ENCODE measurements around the gene SPANXN4. TPM values are rescaled to one million over a fixed set of nuclear protein-coding genes. Genes with fewer than 3 reads are reported as not detected.

The SPANXN4 gene, protein sequence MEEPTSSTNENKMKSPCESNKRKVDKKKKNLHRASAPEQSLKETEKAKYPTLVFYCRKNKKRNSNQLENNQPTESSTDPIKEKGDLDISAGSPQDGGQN
- total RNA-seq, result not detected

DNA sequence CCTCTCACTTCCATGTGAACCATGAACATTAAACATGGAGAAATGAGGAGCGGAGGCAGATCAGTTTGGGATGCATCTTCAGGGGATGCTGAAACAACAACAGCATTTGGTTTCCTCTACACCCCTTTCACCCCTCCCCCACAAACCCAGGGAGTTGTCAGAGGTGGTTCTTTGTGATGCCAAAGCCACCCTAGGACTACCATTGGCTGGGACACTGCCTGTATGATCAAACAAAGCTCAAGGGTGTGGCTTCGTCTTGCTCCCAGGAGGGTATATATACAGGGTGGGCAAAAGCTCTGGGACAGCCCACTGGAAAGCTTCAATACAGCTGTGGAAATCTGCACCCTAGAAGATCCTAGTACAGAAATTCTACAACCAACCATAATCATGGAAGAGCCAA lies at the start of gene SPANXN4:
SPANXN4 (plus strand) TSS at position 301 of the 400 bp plus-strand sequence; CDS start at position 388, 87 bp downstream.
- no peak for ATAC-seq
- intact Hi-C loops (cut with DNase I), result no loop called here

DNA sequence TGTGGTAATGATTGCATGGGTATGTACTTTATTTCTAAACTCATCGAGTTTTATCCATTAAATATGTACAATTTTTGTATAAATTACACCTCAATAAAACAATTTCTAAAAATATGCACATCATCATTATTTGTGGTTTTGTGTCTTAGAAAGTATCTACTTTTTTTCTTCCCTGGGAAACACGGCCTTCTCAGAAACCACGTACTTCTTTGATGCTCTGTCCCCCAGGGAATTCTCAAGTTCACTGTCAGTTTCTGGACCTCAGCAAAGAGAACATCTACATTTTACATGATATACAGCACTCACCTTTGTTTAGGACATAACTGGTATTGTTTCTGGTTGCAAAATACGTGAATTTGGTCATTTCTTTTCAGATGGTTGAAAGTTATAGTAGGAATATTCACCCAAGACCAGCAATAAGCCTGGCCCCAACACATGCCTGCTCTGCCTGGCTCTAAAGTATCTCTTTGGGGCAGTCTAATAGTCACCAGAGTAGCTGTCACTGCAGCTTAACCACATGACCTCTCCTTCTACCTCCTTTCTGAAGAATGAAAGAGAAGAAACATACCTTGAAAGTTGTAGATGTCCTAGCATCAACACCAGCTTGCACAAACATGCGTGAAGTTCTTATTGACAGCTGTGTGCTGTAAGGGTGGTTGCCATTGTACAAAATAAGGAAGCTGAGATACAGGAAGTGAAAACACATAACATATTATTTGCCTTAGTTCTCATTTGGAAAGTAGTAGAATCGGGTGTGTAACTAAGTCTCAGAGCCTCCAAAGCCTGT lies 48.4 kb upstream of the SPANXN4 start:
- no peak for DNase-seq (ENCODE audit: low spot score)
- no peak for ATAC-seq
- intact Hi-C loops (cut with DNase I), result no loop called here

More for the DNA sequence above, at the start of gene SPANXN4:
- DNase-seq (ENCODE audit: low spot score), result no peak

DNA sequence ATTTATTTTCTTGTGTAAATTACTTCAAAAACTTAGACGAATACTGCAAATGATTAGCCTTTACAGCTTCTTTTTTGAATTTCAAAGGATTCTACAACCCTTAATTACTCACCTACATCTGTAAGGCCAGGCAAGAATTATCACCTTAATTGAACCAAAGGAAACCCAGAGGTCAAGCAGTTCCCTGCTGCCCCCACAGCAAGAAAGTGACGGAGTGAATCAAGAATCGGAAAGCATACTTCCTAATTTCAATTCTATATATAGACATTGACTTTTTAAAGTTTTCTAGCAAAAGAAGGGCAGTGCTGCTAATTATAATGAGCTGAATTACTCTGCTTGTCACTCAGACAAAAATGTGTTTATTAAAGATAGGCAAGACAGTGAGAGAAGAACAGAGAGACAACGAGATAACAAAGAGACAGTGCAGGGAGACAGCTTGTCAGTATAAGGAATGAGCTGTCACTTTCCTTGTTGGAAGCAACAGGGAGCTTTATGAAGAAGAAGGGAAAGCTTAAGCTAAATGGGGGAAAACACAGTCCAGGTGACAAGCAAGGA lies 47.5 kb upstream of the SPANXN4 start:
- DNase-seq (ENCODE audit: low spot score) (no peak), ATAC-seq (no peak)
- intact Hi-C loops (cut with DNase I), result no loop called here

DNA sequence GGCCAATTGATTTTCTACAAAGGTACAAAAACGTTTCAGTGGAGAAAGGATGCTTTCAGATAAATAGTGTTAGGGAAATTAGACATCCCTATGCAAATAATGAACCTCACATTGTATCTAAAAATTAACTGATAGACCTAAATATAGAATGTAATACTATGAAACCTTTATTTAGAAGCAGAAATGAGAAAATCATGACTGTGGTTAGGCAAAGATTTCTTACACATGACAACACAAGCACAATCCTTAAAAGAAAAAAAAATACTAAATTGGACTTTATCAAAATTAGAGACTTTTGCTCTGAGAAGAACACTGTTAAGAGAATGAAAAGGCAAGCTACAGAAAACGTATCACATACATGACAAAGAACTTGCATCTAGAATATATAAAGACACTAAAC lies 43.0 kb upstream of the SPANXN4 start:
- intact Hi-C loops (cut with DNase I), result no loop called here
- ATAC-seq (no peak), DNase-seq (ENCODE audit: low spot score) (no peak)

DNA sequence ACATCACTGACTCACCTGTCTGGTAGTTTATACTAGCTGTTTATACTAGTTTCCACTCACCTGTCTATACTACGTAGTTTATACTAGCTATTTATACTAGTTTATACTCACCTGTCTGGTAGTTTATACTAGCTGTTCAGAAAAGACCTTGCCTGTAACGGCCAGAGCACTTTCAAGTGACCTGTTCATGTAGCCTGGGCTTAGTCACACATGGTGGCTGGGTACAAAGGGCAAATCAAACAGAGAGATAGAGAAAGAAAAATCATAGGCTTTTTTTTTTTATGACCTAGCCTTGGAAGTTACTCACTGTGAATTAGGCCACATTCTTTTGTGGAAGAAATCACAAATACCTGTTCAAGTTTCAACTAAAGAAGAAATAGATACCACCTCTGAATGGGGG lies 30.7 kb upstream of the SPANXN4 start:
- intact Hi-C loops (cut with DNase I), result no loop called here
- no peak for ATAC-seq
- no peak for DNase-seq (ENCODE audit: low spot score)

DNA sequence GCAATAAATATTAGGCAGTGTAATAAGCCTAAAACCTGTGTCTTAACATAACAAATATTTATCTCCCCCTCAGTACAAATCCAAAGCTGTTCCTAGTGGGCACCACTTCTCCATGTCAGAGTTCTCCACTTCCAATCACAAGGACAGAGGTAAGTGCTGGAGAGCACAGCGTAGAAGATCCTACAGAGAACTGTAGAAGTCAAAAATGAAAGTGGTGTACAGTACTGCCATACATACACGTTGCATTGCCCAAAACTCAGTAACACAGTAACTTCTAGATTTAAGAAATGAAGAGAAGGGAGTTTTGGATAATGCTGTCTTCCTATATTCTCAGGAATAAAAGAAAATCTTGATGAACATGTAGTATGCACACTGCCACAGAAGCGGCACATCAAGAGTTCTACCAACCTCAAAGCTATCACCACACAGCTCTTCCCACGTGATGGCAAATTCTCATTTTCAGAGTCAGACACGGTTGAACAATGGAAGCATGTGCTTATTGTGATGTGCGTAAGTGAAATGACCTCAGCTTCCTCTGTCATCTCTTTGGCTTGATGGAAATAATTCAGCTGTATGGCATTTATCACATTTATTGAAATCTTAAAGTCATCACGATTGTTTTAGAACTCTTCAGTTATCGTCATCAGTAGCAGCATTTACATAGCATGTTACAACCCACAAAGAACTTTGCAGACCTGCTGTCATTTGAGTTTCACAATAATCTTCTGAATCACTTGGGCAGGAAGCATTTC lies 27.1 kb upstream of the SPANXN4 start:
- intact Hi-C loops (cut with DNase I), result no loop called here
- no peak for DNase-seq (ENCODE audit: low spot score)
- no peak for ATAC-seq

DNA sequence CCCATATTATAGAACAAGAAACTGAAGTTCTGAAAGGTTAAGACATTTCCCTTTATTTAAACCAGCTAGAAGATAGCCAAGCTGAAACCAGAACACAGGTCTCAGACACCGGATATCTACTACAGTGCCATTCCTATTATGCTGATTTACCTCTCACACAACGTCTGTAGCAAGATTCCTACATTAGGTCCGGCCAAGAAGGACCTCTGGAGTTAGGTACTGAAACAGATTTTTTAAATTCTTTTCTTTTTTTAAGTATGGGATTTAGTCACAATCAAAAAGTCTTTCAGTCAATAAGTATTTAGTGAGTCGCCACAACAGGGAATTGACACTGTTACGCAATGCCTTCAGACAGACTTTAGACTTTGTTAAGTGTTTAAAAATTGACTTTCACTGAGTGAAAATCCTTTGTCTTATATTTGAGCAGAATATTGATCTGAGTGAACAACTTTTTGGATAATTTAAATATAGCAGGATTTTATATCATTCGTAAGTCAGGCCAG lies 26.5 kb upstream of the SPANXN4 start:
- ATAC-seq (no peak), DNase-seq (ENCODE audit: low spot score) (no peak)
- intact Hi-C loops (cut with DNase I), result no loop called here

DNA sequence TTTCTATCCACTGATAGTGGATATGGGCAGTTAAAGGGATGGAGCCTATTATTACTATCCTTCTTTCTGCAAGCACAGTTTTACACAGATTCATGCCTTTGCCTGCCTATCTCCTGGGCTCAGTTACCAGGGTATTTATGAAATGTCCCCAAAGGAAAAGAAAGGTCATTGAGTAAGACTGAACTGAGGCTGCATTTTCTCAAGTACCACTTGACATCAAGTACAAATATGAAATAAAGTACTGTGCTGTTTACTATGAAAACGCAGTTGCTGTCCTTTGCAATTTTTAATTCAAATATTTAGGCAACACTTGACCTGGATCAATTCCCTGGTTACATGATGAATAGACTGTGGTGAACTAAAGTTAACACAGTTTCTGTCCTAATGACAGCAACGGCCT lies 23.5 kb upstream of the SPANXN4 start:
- ATAC-seq (no peak), DNase-seq (ENCODE audit: low spot score) (no peak)
- intact Hi-C loops (cut with DNase I), result no loop called here

DNA sequence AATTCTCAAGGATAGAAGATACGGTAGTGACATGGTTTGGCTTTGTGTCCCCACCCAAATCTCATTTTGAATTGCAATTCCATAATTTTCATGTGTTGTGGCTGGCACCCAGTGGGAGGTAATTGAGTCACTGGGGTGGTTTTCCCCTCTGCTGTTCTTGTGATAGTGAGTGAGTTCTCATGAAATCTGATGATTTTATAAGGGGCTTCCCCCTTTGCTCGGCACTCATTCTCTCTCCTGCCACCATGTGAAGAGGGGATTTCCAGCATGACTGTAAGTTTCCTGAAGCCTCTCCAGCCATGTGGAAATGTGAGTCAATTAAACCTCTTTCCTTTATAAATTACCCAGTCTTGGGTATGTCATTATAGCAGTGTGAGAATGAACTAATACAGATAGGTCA lies 8.5 kb upstream of the SPANXN4 start:
- no peak for ATAC-seq
- intact Hi-C loops (cut with DNase I), result no loop called here
- DNase-seq (ENCODE audit: low spot score), result no peak

DNA sequence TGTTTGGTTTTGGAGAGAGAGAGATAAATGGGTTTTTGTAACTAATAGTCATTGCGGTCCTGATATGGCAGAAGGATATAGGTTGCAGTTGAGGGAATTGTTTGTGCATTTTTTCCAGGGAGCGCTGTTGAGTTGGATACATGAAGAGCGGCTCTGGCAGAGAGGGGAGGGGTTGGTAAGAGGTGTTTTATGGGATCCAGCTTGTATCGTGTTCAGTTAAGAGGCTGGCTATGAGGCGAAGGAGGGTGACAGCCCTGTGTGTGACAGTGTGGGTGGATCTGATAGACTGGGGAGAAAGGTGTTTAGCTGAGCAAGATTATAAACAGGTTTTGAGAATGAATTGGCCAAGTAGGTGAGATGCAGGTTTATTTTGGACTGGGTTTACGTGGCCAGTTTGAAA lies 1.5 kb downstream of the SPANXN4 start:
- ATAC-seq (no peak), DNase-seq (ENCODE audit: low spot score) (no peak)
- intact Hi-C loops (cut with DNase I), result no loop called here

DNA sequence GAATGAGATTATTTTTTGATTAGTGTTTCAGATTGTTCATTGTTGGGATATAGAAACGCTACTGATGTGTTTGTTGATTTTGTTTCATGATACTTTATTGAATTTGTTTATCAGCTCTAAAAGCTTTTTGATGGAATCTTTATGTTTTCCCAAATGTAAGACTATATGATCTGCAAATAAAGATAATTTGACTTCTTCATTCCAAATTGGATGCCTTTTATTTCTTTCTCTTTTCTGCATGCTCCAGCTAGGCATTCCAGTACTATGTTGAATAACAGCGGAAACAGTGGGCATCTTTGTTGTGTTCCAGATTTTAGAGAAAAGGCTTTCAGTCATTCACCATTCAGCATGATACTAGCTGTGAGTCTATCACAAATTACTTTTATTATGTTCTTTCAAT lies 21.8 kb downstream of the SPANXN4 start:
- no peak for ATAC-seq
- no peak for DNase-seq (ENCODE audit: low spot score)
- intact Hi-C loops (cut with DNase I), result no loop called here

DNA sequence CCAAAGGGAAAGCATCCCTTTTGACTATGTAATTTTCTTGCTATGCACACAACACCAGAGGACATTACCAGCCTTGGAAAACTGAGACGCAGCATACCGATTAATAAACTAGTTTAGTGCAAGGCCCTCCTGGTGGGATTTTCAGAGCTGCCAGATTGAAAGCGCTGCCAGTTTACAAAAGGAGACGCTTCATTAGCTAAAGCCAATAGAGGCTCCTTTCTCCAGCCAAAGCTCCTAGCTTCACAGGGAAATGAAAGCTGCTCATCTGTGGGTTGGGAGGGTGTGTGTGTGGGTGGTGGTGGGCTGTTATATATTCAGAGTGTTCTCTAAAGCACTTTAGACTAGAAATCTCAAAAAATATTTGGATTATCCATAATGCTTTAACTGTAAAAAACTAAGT lies 32.4 kb downstream of the SPANXN4 start:
- DNase-seq (ENCODE audit: low spot score), result no peak
- no peak for ATAC-seq
- intact Hi-C loops (cut with DNase I), result no loop called here

DNA sequence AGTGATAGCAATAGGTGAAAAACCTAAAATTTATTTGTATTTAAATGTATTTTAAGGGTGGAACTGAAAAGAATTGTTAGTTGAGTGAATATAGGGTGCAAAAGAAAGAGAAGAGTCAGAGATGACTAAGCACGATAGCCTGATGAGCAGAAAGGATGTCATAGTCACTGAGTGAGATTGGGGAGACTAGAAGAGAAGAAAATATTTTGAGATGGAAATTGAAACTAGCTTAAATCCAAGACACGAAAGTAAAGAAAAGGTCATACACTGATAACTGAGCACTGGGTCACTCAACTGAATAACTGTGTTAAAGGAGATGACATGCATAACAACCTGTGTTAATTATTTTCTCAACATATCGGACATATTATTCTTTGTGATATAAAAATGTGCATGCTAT lies 55.5 kb downstream of the SPANXN4 start:
- intact Hi-C loops (cut with DNase I), result no loop called here

DNA sequence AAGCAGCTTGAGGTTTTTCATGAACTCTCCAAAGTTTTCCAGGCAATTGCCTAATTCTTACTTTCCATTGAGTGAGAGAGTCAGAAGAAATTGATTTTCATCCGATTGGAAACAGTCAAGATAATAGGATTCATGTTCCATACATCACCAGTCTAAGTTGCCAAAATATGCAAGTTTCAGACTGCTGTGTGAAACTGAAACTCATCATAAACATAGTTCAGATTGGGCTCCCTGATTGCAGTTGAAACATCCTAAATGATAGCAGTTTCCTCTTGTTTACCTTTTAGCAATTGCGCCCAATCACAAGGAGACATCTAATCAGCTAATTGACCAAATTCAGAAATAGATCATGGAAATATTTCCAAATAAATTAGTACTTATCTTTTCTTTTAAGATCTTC lies 56.8 kb downstream of the SPANXN4 start:
- DNase-seq (ENCODE audit: low spot score), result no peak
- intact Hi-C loops (cut with DNase I), result no loop called here
- ATAC-seq, result no peak

More for the DNA sequence above, 55.5 kb downstream of the SPANXN4 start:
- DNase-seq (ENCODE audit: low spot score), result no peak
- ATAC-seq, result no peak

Data from sciatic nerve (tissue), 2 donors.